MM.1S (cell line): ENCODE measurements around the gene C22orf23.
"Not testable (repeated sequence)": the region's sequence is repeated elsewhere in the genome, so short reads cannot be mapped to it uniquely, and the experiment has no call there.

Experiments used
- DNase-seq: peaks from one replicate; pipeline ENCODE4 v3.0.0-alpha.2; 2015
- H2AFZ ChIP-seq: fragments of 300-600 bp; sonication (generic); 2 replicates; pipeline ENCODE4 v1.6.0; 2016; ENCODE audit warnings: antibody characterized with exemption, low read length
- H3F3A ChIP-seq: fragments of 300-600 bp; sonication (generic); 2 replicates; pipeline ENCODE4 v1.6.1; 2016; ENCODE audit warnings: mild to moderate bottlenecking, antibody characterized with exemption, low read length, moderate library complexity, mixed read lengths; ENCODE audit not compliant: insufficient read depth
- H3K27ac ChIP-seq: fragments of 300-600 bp; sonication (generic); 2 replicates; pipeline ENCODE4 v1.5.1; 2016; ENCODE audit warnings: mild to moderate bottlenecking, low read length
- H3K27me3 ChIP-seq: fragments of 300-600 bp; sonication (generic); replicated peaks from 2 replicates; pipeline ENCODE4 v1.6.0; 2016; ENCODE audit warnings: low read length; ENCODE audit not compliant: insufficient read depth
- H3K36me3 ChIP-seq: fragments of 300-600 bp; sonication (generic); replicated peaks from 2 replicates; pipeline ENCODE4 v1.6.1; 2016; ENCODE audit warnings: mild to moderate bottlenecking, low read length, mixed read lengths; ENCODE audit not compliant: insufficient read depth
- H3K4me1 ChIP-seq: fragments of 300-600 bp; sonication (generic); 2 replicates; pipeline ENCODE4 v1.6.1; 2016; ENCODE audit warnings: low read length, mixed read lengths
- H3K4me2 ChIP-seq: fragments of 300-600 bp; sonication (generic); 2 replicates; pipeline ENCODE4 v1.6.0; 2016; ENCODE audit warnings: low read depth, low read length
- H3K4me3 ChIP-seq: fragments of 300-600 bp; sonication (generic); 2 replicates; pipeline ENCODE4 v1.5.1; 2016; ENCODE audit warnings: low read length, mixed read lengths
- H3K79me2 ChIP-seq: fragments of 300-600 bp; sonication (generic); 2 replicates; pipeline ENCODE4 v1.6.1; 2016; ENCODE audit warnings: mixed run types, low read length, mixed read lengths
- H3K9ac ChIP-seq: fragments of 300-600 bp; sonication (generic); 2 replicates; pipeline ENCODE4 v1.6.1; 2016; ENCODE audit warnings: low read length, mixed read lengths
- H3K9me2 ChIP-seq: fragments of 300-600 bp; sonication (generic); replicated peaks from 2 replicates; pipeline ENCODE4 v1.6.1; 2016; ENCODE audit warnings: mild to moderate bottlenecking, low read length, mixed read lengths; ENCODE audit not compliant: insufficient read depth
- H3K9me3 ChIP-seq: fragments of 300-600 bp; sonication (generic); replicated peaks from 2 replicates; pipeline ENCODE4 v1.6.1; 2016; ENCODE audit warnings: mild to moderate bottlenecking, low read length, mixed read lengths; ENCODE audit not compliant: insufficient read depth
- H4K20me1 ChIP-seq: fragments of 300-600 bp; sonication (generic); 2 replicates; pipeline ENCODE4 v1.6.1; 2016; ENCODE audit warnings: mild to moderate bottlenecking, low read length, moderate library complexity, mixed read lengths; ENCODE audit not compliant: insufficient read depth
- EZH2 ChIP-seq: fragments of 300-600 bp; sonication (generic); optimal IDR thresholded peaks from 2 replicates; pipeline ENCODE3; 2017; ENCODE audit warnings: low read depth, mild to moderate bottlenecking, antibody characterized with exemption, low read length, mixed read lengths
- EZH2phosphoT487 ChIP-seq: fragments of 300-600 bp; sonication (generic); IDR thresholded peaks from 2 replicates; pipeline ENCODE4 v1.6.1; 2018; ENCODE audit warnings: antibody characterized with exemption, low read length
- TF ChIP-seq, protein P1 (sequence below): fragments of 300-600 bp; sonication (generic); IDR thresholded peaks from 2 replicates; pipeline ENCODE4 v1.5.1; 2016; ENCODE audit warnings: antibody characterized with exemption, low read length, mixed read lengths

C22orf23 gene

DNA sequence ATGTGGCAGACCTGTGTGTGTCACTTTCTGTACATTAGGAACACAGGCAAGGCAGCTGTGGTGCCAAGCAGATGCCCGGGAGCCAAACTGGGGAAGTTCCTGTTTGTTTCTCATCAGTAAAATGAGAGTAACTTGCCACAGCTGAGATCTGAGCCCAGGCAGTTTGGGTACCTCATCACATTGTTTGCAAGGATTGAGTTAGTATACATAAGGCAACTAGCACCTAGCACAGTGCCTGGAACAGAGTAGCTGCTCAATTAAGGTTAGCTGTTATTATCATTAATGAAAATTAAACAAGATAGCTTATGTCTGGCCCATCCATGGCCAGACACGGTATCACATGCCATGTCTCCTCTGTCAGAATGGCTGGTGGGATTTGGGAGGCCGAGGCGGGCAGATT is 23.1 kb upstream of the C22orf23 start:
- no peak overlapping the region for H3K4me3 ChIP-seq
- no peaks in the 10 kb centered on the region for H3K79me2 ChIP-seq
- no peaks in the 10 kb centered on the region for H3K4me1 ChIP-seq
- no peak overlapping the region for H3K9ac ChIP-seq
- no peaks in the 10 kb centered on the region for H3K27me3 ChIP-seq
- no peaks in the 10 kb centered on the region for H3K36me3 ChIP-seq
- H3K9me2 ChIP-seq: no peaks in the 10 kb centered on the region
- no peak for TF ChIP-seq EZH2
- TF ChIP-seq, protein P1, sequence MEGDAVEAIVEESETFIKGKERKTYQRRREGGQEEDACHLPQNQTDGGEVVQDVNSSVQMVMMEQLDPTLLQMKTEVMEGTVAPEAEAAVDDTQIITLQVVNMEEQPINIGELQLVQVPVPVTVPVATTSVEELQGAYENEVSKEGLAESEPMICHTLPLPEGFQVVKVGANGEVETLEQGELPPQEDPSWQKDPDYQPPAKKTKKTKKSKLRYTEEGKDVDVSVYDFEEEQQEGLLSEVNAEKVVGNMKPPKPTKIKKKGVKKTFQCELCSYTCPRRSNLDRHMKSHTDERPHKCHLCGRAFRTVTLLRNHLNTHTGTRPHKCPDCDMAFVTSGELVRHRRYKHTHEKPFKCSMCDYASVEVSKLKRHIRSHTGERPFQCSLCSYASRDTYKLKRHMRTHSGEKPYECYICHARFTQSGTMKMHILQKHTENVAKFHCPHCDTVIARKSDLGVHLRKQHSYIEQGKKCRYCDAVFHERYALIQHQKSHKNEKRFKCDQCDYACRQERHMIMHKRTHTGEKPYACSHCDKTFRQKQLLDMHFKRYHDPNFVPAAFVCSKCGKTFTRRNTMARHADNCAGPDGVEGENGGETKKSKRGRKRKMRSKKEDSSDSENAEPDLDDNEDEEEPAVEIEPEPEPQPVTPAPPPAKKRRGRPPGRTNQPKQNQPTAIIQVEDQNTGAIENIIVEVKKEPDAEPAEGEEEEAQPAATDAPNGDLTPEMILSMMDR: no peak
- TF ChIP-seq EZH2phosphoT487: no peak
- no peaks in the 10 kb centered on the region for H3F3A ChIP-seq
- H3K9me3 ChIP-seq: no peaks in the 10 kb centered on the region
- H4K20me1 ChIP-seq: no peaks in the 10 kb centered on the region
- no peak overlapping the region for H3K4me2 ChIP-seq
- H2AFZ ChIP-seq: no peak overlapping the region
- DNase-seq: no peak
- no peak overlapping the region for H3K27ac ChIP-seq

DNA sequence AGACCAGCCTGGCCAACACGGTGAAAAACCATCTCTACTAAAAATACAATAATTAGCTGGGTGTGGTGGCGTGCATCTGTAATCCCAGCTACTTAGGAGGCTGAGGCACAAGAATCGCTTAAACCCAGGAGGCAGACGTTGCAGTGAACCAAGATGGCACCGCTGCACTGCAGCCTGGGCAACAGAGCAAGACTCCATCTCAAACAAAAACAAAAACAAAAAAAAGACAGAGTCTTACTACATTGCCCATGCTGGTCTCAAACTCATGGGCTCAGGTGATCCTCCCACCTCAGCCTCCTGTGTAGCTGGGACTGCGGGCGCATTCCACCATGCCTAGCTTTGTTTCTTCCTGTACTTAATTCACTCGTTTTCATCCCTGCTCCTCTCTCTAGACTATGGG is 22.6 kb upstream of the C22orf23 start:
- H3K4me3 ChIP-seq, DNase-seq, H3K79me2 ChIP-seq, H3K9me3 ChIP-seq, H4K20me1 ChIP-seq, H3K9ac ChIP-seq, H3K36me3 ChIP-seq, H3K27ac ChIP-seq, H3K9me2 ChIP-seq, H2AFZ ChIP-seq, H3F3A ChIP-seq, H3K4me1 ChIP-seq, H3K4me2 ChIP-seq, H3K27me3 ChIP-seq: not testable (repeated sequence)

DNA sequence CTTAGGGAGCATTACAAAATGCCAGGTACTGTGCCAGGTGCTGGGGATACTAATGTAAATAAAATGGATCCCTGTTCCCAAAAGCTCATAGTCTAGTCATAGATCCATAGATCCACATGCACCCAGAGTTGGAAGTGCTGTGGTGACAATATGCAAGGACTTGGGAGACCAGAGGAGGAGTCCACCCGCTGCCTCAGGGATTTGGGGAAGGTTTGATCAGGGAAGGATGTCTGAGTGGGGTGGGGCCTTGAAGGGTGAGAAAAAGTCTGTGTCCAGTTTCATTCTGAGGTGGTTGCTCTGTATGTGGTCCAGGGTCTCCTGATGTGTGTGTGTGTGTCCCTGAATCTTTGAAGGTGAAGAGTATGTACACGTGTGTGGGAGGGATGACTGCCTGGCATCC is 21.8 kb upstream of the C22orf23 start:
- H3K27ac ChIP-seq: no peak overlapping the region
- no peaks in the 10 kb centered on the region for H3K36me3 ChIP-seq
- H3K4me3 ChIP-seq: no peak overlapping the region
- TF ChIP-seq, protein P1: no peak
- no peak for TF ChIP-seq EZH2
- TF ChIP-seq EZH2phosphoT487: no peak
- H3K9ac ChIP-seq: no peak overlapping the region
- no peaks in the 10 kb centered on the region for H3K9me2 ChIP-seq
- no peak for DNase-seq
- no peaks in the 10 kb centered on the region for H3K79me2 ChIP-seq
- H3K27me3 ChIP-seq: no peaks in the 10 kb centered on the region
- no peak overlapping the region for H3K4me2 ChIP-seq
- H3K4me1 ChIP-seq: no peaks in the 10 kb centered on the region
- H3F3A ChIP-seq: no peaks in the 10 kb centered on the region
- no peak overlapping the region for H2AFZ ChIP-seq
- H3K9me3 ChIP-seq: no peaks in the 10 kb centered on the region
- no peaks in the 10 kb centered on the region for H4K20me1 ChIP-seq

DNA sequence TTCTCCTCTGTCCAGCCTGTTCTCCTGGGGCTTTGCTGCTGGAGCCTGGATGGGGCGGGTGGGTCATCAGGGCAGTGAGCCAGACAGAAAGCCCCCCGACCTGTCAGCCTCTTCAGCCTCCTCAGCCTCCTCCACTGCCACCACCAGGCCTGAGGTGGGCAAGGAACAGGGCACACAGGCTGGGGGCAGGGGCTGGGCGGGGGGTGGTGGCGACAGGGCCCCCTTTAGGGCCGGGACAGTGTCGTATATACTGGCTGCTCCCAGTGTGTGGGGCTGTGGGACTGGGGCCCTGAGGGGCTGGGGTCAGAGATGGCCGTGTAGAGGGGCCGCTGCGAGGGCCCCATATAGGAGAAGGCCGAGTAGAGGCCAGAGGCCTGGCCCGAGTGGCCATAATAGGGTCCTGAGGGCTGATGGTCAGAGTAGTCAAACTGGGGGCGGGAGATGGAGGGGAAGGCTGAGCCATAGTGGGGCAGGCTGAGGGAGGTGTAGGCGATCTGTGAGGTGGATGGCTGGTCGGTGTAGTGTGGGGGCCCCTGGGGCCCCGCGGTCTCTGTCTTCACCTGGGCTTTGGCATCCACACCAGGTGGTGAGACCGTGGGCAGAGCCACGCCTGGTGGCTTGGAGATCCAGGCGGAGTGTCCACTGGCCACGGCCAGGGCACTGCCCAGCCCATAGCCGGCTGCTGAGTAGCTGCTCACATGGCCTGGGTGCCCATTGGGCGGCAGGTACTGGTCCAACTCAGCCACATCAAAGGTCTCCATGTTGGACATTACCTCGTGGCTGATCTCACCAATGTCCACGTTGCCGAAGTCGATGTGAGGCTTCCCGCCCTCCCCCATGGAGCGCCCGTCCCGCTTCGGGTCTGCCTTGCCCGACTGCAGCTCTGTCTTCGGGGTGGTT is 20.1 kb upstream of the C22orf23 start:
- no peaks in the 10 kb centered on the region for H4K20me1 ChIP-seq
- no peaks in the 10 kb centered on the region for H3K27me3 ChIP-seq
- no peaks in the 10 kb centered on the region for H3F3A ChIP-seq

More for the DNA sequence above, 20.1 kb upstream of the C22orf23 start:
- no peak overlapping the region for H3K27ac ChIP-seq
- H3K36me3 ChIP-seq: no peaks in the 10 kb centered on the region
- no peaks in the 10 kb centered on the region for H3K9me3 ChIP-seq
- H3K4me1 ChIP-seq: no peaks in the 10 kb centered on the region
- DNase-seq: no peak
- no peak overlapping the region for H3K4me2 ChIP-seq
- no peak overlapping the region for H3K9ac ChIP-seq
- H3K79me2 ChIP-seq: no peaks in the 10 kb centered on the region
- no peak overlapping the region for H2AFZ ChIP-seq
- no peaks in the 10 kb centered on the region for H3K9me2 ChIP-seq
- TF ChIP-seq EZH2phosphoT487 (no peak), EZH2 (no peak)
- TF ChIP-seq, protein P1: no peak
- H3K4me3 ChIP-seq: no peak overlapping the region
